Stimulated activated naive CD8-positive, alpha-beta T cell treated with anti-CD3 and anti-CD28 coated beads, Interleukin-15, amount 100 ng/mL, for 72 hours (primary cell): ENCODE data around the gene TDP1.

Source experiments
- ATAC-seq: fragments of 150-1000 bp; cut with Tn5 transposase; 2 replicates; pipeline ENCODE4 v1.10.0; 2021; ENCODE audit warnings: mild to moderate bottlenecking, moderate library complexity
- DNase-seq, 2 donors: peaks; one replicate each; pipeline ENCODE4 v3.0.0; 2021 to 2022
- H3K27ac Mint-ChIP-seq, 2 donors: one replicate each; pipeline ENCODE4 v1.8.0; 2022; ENCODE audit warnings: mild to moderate bottlenecking in 2 of 2, mixed read lengths in 2 of 2, moderate library complexity in 2 of 2
- H3K27me3 Mint-ChIP-seq: one replicate; pipeline ENCODE4 v1.8.0; 2022; ENCODE audit warnings: mixed read lengths
- H3K4me1 Mint-ChIP-seq: one replicate; pipeline ENCODE4 v1.8.0; 2022; ENCODE audit warnings: mild to moderate bottlenecking, mixed read lengths
- H3K4me3 Mint-ChIP-seq, 2 donors: one replicate each; pipeline ENCODE4 v1.8.0; 2022; ENCODE audit warnings: mild to moderate bottlenecking in 2 of 2, mixed read lengths in 2 of 2, moderate library complexity in 1 of 2
- H3K9me3 Mint-ChIP-seq, 2 donors: one replicate each; pipeline ENCODE4 v1.8.0; 2022; ENCODE audit warnings: mixed read lengths in 2 of 2

Gene TDP1

DNA sequence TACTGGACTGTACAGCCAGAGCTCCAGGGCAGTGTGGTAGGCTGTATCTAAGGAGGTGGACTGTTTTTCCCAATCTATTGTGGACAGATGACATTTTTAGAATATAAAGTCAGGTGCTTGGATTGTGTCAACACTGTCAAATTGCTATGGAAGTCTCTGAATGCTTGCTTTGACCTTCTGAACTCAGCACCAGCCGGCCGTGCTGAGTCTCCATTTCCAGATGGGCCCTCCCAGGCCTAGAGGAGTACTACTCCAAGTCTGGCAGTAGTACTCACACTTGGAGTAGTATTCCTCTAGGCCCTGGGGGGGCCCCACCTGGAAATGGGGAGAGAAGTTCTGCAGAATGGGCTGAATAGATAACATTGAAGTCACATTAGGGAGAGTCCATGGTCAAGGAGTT is 89.9 kb downstream of the TDP1 start:
- Mint-ChIP-seq H3K27me3 (no peaks in the 10 kb centered on the region), H3K4me1 (no peaks in the 10 kb centered on the region), H3K27ac (no peak overlapping the region), H3K4me3 (no peak overlapping the region), H3K9me3 (no peaks in the 10 kb centered on the region)
- no peak for DNase-seq
- ATAC-seq = no peak

DNA sequence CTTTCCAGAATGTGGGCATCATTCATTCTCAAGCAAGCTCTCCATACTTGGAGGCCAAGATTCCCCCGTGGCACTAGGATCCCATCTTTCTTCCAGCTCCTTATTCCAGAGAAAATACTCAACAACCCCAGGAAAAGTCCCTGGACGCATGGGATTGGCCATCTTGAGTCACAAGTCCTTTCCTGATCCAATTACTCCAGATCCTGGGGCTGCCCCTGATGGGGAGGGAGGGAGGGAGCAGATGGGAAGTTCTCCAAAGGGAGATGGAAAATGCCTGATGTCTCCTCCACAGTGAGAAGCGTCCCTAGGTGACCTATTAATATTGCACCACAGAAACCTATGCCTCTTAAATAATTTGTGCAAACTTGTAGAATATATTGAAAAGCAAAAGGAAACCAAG is 93.7 kb downstream of the TDP1 start:
- H3K4me1 Mint-ChIP-seq = no peaks in the 10 kb centered on the region
- ATAC-seq = no peak
- H3K4me3 Mint-ChIP-seq = no peak overlapping the region
- no peak overlapping the region for H3K27ac Mint-ChIP-seq
- peaks cover 30% of the 10 kb centered on the region for H3K27me3 Mint-ChIP-seq
- DNase-seq = no peak
- H3K9me3 Mint-ChIP-seq = no peaks in the 10 kb centered on the region

DNA sequence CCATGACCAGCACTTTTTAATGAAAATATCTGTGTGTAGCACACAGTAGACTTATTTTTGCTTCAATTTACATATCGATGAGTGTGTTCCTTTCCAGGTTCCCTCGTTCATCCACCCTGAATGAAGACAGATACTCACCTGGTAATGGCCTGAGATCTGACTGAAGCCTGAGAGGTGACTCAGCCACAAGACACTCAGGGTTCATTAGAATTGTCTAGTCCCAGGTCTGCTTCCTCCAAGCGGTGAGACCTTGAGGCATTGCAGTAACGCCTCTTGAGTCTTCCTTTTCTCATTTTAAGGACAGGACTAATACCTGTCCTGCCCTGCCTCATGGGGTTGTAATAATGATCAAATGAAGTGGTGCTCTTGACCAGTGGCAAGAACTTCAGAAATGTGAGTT is 94.5 kb downstream of the TDP1 start:
- Mint-ChIP-seq H3K4me3 (no peak overlapping the region), H3K27me3 (peaks cover 39% of the 10 kb centered on the region), H3K4me1 (no peaks in the 10 kb centered on the region), H3K27ac (no peak overlapping the region), H3K9me3 (no peaks in the 10 kb centered on the region)
- ATAC-seq (no peak), DNase-seq (no peak)

DNA sequence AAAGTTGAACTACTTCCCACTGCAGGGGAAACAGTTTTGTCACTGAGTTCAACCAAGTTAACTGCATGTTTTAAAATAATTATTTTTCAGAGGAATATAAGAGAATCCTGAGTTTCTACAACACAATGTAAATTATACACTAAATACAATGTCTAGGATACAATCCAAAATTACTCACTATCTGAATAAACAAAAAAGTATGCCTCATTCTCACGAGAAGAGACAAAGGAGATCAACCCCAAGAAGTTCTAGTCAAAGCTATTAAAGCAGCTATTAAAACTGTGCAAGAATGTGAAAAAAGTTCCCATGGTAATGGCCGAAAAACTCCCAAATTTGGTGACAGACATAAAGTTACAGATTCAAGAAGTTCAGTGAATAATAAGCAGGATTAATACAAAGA is 97.3 kb downstream of the TDP1 start:
- Mint-ChIP-seq H3K27me3 (peaks cover 62% of the 10 kb centered on the region), H3K4me3 (no peak overlapping the region), H3K9me3 (no peaks in the 10 kb centered on the region), H3K27ac (no peak overlapping the region), H3K4me1 (no peaks in the 10 kb centered on the region)
- ATAC-seq (no peak), DNase-seq (no peak)

DNA sequence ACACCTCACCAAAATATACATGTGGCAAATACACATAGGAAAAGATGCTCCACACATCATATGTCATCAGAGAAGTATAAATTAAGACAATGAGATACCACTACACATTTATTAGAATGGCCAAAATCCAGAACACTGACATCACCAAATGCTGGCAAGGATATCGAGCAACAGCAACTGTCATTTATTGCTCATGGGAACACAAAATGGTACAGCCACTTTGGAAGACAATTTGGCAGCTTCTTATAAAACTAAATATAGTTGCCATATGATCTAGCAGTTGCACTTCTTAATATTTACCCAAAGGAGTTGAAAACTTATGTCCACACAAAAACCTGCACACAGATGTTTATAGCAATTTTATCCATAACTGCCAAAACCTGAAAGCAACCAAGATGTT is 99.1 kb downstream of the TDP1 start:
- H3K4me3 Mint-ChIP-seq = no peak overlapping the region
- no peaks in the 10 kb centered on the region for H3K9me3 Mint-ChIP-seq
- peaks cover 76% of the 10 kb centered on the region for H3K27me3 Mint-ChIP-seq
- DNase-seq (no peak), ATAC-seq (no peak)
- H3K4me1 Mint-ChIP-seq = peaks cover 7% of the 10 kb centered on the region
- no peak overlapping the region for H3K27ac Mint-ChIP-seq

DNA sequence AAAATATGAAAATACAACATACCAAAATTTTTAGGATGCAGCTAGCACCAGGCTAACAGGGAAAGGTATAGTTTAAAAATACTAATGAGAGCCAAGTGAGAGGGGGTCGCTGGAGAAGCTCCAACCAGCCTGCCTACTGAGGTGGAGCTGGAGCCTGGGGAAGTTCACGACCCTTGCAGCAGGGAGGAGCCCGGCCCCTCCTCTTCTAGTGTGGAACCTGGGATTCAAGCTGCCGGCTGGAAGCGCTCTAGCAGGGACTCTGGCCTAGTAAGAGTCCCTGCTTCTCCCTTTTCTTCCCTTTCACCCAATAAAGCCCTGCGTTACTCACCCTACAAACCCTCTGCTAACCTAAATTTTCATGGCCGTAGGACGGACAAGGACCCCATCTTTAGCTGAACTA is 101.1 kb downstream of the TDP1 start:
- peaks cover 17% of the 10 kb centered on the region for H3K4me1 Mint-ChIP-seq
- no peak overlapping the region for H3K27ac Mint-ChIP-seq
- no peak for ATAC-seq
- no peak overlapping the region for H3K4me3 Mint-ChIP-seq
- peaks cover 87% of the 10 kb centered on the region for H3K27me3 Mint-ChIP-seq
- no peak for DNase-seq
- no peaks in the 10 kb centered on the region for H3K9me3 Mint-ChIP-seq

DNA sequence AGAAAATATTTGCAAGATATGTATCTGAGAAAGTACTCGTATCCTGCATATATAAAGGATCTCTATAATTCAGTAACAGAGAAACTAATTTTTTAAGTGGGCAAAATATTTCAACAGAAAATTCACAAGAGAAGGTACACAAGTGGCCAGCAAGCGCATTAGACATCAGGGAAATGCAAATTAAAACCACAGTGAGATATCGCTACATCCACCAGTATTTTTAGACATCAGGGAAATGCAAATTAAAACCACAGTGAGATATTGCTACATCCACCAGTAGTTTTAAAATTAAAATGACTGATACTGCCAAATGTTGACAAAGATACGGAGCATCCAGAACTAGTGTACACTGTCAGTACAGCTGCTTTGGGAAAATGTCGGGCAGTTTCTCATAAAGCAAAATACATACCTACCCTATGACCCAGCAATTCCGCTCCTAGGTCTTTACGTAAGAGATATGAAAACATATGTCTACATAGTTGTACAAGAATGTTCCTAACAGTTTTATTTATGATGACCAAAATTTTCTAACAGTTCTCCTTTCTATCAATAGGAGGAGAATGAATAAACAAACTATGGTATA is 103.2 kb downstream of the TDP1 start:
- H3K4me1 Mint-ChIP-seq = peaks cover 35% of the 10 kb centered on the region
- peaks cover 91% of the 10 kb centered on the region for H3K27me3 Mint-ChIP-seq
- H3K27ac Mint-ChIP-seq = no peak overlapping the region
- DNase-seq (no peak), ATAC-seq (no peak)
- no peaks in the 10 kb centered on the region for H3K9me3 Mint-ChIP-seq
- H3K4me3 Mint-ChIP-seq = no peak overlapping the region

DNA sequence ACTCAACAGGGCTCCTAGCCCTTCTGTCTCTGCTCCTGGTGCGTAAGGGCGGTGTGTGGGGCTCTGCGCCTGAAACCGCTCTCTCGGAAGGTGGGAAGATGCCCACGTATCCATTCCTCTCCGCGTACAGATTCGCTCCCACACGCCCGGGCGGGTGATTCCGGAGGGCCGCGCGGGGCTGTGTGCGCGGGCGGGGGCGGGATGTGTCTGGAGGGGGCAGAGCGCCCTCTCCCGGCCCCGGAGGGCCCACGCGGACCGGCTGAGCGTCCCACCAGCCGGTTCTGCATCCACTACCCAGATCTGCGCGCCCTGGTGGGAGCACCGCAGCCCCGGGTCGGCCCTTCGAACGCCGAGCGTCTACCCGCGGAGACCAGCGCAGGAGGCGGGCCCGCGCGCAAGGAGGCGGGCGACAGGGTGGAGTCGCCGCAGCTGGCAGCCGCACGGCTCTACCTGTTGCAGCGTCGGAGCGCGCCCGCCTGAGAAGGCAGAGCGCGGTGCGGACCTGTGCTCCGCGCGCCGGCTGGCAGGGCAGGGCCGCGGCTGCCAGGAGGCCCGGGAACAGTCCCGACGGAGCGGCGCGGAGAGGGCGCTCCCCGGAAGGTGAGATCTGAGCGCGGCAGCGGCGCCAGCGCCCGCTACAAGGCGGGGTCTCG is 104.7 kb downstream of the TDP1 start:
- H3K4me1 Mint-ChIP-seq = peaks cover 35% of the 10 kb centered on the region

DNA sequence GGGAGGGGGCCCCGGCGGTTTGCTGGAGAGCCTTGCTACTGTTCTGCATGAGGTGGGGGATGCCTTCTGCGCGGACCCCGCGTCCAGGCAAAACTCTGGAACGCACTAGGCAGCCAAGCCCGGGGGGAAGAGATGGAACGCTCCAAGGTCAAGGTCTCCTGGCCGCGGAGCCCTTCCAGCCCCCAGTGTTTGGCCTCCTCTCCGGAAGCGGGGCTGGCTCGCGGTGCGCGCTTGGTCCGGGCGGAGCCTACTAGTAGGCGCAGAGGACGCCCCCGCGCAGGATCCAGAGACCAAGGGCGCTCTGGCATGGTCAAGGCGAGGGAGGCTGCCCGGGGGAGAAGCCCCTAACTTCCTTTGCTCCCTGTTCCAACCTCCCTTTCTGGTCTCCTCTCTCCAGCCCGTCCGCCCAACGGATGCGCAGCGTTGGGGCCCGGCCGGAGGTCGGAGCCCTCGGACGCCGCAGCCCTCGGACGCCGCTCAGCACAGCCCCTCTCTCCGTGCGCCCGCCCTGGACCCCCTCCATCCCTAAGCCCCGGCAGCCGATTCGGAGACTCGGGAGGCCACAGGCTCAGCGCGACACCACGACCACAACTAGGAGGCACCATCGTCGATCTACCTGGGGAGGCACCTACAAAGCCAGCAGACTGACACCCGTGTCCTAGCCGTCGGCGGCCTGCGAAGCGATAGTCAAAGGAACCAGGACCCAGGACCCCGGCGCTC is 105.4 kb downstream of the TDP1 start:
- peak; percentile 22 for ATAC-seq
- Mint-ChIP-seq H3K27ac (no peak overlapping the region), H3K9me3 (no peaks in the 10 kb centered on the region), H3K27me3 (peaks cover 87% of the 10 kb centered on the region), H3K4me1 (peaks cover 35% of the 10 kb centered on the region), H3K4me3 (peak overlapping the region; percentile 87)
- DNase-seq = peak; percentile 8 to 23

More for the DNA sequence above, 104.7 kb downstream of the TDP1 start:
- ATAC-seq (peak; percentile 85), DNase-seq (peak; percentile 66 to 67)
- H3K4me3 Mint-ChIP-seq = peak overlapping the region; percentile 87
- no peak overlapping the region for H3K27ac Mint-ChIP-seq
- H3K27me3 Mint-ChIP-seq = peaks cover 91% of the 10 kb centered on the region
- H3K9me3 Mint-ChIP-seq = no peaks in the 10 kb centered on the region

DNA sequence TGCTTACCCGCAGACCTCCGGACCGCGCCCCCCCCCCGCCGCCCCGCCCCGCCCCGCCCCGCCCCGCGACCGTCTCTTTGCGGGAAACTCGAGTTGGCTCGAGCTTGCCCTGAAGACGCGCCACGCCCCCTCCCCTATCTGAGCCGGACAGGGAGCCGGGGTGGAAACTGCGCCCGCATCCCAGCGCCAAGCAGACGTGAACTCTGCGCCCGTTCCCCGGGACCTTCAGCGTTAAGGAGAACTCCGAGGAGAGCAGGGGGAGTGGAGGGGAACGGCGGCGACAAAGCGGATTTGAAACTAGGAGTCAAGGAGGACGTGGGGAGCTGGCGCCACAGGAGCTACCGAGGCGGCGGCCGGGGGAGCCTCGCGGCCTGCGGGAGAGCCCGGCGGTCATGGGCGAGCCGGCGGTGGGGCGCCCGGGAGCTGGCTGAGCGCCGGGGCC is 106.0 kb downstream of the TDP1 start, which contains the start of gene KCNK13:
KCNK13 (plus strand) TSS at position 310 of the 442 bp plus-strand sequence. CDS start 212 bp downstream, outside the sequence.
- DNase-seq (peak in 1 of 2 donors; percentile 13), ATAC-seq (peak; percentile 5)
- Mint-ChIP-seq H3K4me1 (peaks cover 35% of the 10 kb centered on the region), H3K27me3 (peaks cover 82% of the 10 kb centered on the region), H3K4me3 (peak within 1 kb of the TSS; percentile 87), H3K9me3 (no peaks in the 10 kb centered on the region), H3K27ac (no peak within 1 kb of the TSS)

DNA sequence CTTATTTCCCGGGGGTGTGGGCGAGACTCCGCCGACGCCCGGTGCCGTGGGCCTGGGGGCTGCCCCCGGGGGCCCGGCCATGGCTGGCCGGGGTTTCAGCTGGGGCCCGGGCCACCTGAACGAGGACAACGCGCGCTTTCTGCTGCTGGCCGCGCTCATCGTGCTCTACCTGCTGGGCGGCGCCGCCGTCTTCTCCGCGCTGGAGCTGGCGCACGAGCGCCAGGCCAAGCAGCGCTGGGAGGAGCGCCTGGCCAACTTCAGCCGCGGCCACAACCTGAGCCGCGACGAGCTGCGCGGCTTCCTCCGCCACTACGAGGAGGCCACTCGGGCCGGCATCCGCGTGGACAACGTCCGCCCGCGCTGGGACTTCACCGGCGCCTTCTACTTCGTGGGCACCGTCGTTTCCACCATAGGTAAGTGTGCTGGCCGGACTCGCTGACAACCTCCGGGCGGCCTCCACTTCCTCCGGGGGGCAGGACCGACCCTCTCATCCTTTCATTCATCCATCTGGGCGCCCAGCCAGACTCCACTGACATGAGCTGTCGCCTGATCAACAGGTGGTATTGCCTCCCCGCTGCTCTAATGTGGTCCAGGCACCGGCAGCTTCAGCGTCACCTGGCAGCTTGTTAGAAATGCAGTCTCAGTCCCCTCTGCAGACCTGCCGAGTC is 106.5 kb downstream of the TDP1 start:
- ATAC-seq = peak; percentile 6
- Mint-ChIP-seq H3K27ac (no peak overlapping the region), H3K4me1 (peaks cover 35% of the 10 kb centered on the region), H3K4me3 (peak overlapping the region; percentile 85 to 87), H3K9me3 (no peaks in the 10 kb centered on the region), H3K27me3 (peaks cover 76% of the 10 kb centered on the region)
- DNase-seq = peak in 1 of 2 donors; percentile 17

DNA sequence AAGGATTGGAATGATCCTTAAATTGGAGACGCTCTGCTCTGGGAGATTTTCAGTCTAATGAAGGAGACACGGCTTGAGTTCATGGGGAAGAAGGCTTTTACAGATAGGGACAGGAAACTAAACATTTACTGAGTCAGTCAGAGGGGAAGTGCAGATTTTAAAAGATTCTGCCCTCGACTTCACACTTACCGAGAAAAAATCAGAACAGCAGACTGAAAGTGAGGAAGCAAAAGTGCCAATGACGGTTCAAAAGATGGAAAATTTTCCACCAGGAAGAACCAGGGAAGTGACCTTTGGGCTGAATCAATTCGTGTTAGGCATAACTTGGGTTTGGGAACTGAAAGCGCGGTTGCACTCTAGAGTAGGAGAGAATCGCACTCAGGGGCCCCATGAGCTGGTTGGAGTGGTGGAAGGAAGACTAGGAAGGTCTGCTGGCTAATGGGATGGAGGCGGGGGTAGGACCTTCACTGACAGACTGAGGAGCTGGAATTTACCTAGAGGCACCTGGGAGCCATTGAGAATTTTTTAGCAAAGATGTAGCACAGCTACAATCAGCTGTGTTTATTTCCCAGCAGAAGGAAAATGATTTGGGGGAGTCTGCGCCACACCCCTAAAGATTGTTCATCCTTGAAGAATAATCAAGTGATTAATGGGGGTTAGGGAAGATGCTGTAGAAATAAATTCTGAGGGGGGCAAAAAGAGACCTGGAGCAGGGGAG is 107.3 kb downstream of the TDP1 start:
- Mint-ChIP-seq H3K27me3 (peaks cover 72% of the 10 kb centered on the region), H3K4me1 (peaks cover 35% of the 10 kb centered on the region), H3K4me3 (peak overlapping the region; percentile 85 to 87), H3K27ac (no peak overlapping the region), H3K9me3 (no peaks in the 10 kb centered on the region)
- no peak for DNase-seq
- ATAC-seq = no peak

DNA sequence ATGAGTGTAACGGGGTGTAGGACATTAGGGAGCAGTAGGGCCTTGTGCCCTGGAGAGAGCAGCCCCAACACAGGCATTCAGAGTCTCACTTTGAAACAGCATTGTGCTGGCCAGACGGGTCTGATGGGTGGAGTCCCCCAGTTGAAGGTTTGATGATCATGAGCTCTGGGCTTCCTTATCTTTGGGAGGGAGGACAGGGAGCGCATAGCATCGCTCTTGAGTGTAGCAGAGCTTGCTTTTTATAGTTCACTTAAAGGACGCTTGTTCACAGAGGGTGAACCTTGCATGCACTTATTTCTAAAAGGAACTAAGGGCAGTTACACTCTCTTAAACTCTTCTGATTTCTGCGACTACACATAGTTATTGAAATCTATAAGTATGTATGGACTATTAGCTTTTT is 116.6 kb downstream of the TDP1 start:
- H3K27ac Mint-ChIP-seq = no peak overlapping the region
- H3K27me3 Mint-ChIP-seq = peaks cover 33% of the 10 kb centered on the region
- no peaks in the 10 kb centered on the region for H3K9me3 Mint-ChIP-seq
- ATAC-seq (no peak), DNase-seq (no peak)
- H3K4me1 Mint-ChIP-seq = no peaks in the 10 kb centered on the region
- no peak overlapping the region for H3K4me3 Mint-ChIP-seq

DNA sequence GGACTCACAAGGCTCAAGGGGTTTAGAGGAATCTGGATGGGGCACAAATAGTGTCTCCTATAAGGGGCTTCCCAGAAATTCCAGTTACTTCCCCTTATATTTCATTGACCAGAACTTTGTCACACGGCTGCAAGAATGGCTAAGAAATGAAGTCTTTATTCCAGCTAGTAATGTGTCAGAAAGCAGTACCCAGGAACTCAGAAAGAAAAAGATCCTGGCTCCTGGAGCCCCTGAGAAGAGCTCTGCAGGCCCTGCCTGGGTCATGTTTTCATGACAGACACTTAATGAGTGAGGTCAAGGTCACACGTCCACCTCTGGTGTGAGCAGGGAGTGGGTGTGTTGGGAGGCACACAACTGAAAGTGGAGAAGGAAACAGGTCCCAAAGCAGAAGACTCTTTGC is 123.8 kb downstream of the TDP1 start:
- Mint-ChIP-seq H3K27me3 (peaks cover 73% of the 10 kb centered on the region), H3K4me1 (no peaks in the 10 kb centered on the region), H3K9me3 (no peaks in the 10 kb centered on the region), H3K4me3 (no peak overlapping the region), H3K27ac (no peak overlapping the region)
- DNase-seq = no peak
- ATAC-seq = no peak

DNA sequence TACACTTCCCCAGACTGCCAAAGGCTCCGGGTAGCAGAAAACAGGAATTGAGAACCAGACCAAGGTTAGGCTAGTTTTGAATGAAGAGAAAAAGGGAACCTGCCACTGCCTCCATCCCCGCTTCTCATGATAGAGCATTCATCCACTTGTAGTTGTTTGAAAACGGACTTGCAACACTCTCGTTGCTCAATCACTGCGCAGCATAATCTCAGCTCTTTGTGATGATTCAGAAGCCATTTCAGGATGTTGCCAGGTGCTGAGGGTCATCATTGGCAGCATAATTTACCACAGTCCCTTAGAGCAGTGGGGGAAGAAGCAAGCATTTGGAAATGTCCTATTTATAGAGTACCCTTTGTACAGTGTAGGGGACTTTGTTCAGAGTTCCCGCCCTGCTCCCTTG is 131.7 kb downstream of the TDP1 start:
- Mint-ChIP-seq H3K27me3 (peaks cover 43% of the 10 kb centered on the region), H3K27ac (no peak overlapping the region), H3K9me3 (peaks cover 5 to 13% of the 10 kb centered on the region in 2 donors), H3K4me3 (no peak overlapping the region), H3K4me1 (no peaks in the 10 kb centered on the region)
- ATAC-seq (no peak), DNase-seq (no peak)
